ENCODE measurements around the gene RNF8.

DNA sequence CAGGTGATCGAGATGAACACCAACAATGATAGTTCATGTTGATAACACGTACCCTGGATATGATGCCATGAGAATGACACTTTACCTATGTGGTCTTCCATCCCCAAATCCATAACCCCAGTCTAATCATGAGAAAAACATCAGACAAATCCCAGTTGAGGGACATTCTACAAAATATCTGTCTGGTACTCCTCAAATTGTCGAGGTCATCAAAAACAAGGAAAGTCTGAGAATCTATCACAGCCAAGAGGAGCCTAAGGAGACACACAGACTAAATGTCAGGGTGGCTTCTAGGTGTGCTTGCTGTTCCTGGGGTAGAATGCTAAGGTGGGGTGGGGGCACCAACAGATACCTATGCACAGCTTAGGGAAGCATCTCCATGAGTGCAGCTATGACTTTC is 2.8 kb upstream of the RNF8 start:
- TF ChIP-seq, protein P1, sequence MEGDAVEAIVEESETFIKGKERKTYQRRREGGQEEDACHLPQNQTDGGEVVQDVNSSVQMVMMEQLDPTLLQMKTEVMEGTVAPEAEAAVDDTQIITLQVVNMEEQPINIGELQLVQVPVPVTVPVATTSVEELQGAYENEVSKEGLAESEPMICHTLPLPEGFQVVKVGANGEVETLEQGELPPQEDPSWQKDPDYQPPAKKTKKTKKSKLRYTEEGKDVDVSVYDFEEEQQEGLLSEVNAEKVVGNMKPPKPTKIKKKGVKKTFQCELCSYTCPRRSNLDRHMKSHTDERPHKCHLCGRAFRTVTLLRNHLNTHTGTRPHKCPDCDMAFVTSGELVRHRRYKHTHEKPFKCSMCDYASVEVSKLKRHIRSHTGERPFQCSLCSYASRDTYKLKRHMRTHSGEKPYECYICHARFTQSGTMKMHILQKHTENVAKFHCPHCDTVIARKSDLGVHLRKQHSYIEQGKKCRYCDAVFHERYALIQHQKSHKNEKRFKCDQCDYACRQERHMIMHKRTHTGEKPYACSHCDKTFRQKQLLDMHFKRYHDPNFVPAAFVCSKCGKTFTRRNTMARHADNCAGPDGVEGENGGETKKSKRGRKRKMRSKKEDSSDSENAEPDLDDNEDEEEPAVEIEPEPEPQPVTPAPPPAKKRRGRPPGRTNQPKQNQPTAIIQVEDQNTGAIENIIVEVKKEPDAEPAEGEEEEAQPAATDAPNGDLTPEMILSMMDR (IDR thresholded peaks at IDR 0.05) = no peak
- no peak for TF ChIP-seq POLR2A (IDR thresholded peaks at IDR 0.05)
